Raji (cell line): ENCODE results near the gene ECSCR.

Experiments
- POLR2A ChIP-seq: IDR thresholded peaks from 2 replicates; pipeline ENCODE4 v1.6.1; 2011; ENCODE audit warnings: low read depth, low read length, control low read depth; ENCODE audit not compliant: insufficient read depth

The ECSCR gene, protein sequence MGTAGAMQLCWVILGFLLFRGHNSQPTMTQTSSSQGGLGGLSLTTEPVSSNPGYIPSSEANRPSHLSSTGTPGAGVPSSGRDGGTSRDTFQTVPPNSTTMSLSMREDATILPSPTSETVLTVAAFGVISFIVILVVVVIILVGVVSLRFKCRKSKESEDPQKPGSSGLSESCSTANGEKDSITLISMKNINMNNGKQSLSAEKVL

DNA sequence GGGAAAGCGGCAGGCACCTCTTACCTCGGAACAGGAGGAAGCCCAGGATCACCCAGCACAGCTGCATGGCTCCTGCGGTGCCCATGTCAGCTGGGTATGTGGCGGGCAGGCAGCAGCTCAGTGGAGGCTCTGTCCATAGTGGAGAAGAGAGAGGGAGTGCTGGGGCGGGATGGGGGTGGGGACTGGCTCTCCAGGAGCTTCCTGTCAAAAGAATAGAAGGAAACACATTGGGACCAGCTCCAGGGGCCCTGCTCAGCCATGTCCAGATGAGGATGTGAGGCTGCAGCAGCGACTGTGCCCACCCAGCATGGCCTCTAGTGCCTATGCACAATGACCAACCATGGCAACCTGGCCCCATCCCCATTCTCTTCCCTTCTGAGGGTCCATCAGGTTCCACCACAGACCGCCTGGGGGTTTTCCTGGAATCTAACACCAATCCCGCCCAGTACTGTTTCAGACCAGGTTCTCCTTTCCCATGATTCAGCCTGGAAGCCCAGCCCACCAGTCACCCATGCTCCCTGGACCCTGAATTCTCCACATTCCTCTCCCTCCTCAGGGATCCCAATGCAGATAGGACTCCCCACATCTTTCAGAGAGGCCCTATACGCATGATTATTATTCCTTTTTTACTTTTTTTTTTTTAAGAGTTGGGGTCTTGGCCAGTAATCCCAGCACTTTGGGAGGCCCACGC is at the start of gene ECSCR:
Gene ECSCR (minus strand): TSS at position 158 of the 691 bp plus-strand sequence. CDS start 73 bp downstream, at position 85.
- no peak for TF ChIP-seq POLR2A

DNA sequence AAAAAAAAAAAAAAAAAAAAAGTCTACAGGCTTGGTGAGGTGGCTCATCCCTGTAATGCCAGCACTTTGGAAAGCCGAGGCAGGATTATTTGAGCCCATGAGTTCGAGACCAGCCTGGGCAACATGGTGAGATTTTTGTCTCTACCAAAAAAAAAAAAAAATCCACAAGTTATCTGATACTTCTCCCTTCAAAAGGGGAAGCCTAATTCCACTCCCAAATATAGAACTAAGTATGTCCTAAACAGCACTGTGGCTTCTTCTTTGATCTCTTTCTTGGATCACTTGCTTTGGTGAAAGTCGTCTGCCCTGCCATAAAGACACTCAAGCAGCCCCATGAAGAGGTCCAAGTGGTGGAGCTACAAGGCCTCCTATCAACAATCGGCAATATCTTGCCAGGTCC is 38.8 kb upstream of the ECSCR start:
- TF ChIP-seq POLR2A, result no peak

DNA sequence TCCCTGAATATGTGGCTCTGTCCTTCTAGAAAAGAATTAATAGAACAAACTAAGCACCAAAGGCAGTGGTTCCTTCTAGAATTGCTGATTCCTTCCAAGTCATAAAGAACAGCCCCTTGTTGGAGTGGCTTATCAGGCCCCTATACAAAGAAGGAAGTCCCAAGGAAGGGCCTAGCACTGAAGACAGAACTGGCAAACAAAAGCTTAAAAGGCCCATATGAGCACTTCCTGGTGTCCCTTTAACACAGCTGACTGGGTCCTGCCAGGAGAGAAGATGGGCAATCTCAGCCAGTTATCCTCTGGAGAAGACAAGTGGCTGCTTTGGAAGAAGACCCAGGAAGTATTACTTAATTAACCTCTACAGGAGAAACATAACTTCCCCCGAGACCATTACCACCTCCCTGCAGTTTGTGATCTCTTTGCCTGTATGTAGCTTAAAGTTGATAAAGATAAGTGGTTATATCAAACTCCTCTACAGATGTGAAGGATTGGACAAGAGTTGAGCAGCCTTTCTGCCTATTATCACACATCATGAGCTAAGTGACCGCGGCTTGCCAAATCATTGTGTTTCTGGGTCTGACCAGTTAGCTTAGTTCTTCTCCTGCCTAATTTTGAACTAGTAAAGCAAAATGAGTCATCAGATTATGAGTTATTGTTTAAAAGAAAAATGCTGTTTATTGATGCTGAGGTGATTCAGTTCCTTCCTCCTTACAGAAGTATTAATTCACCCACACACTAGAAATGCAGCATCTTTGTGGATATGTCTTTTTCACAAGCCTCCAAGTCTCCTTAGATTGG is 33.3 kb upstream of the ECSCR start:
- TF ChIP-seq POLR2A, result no peak

DNA sequence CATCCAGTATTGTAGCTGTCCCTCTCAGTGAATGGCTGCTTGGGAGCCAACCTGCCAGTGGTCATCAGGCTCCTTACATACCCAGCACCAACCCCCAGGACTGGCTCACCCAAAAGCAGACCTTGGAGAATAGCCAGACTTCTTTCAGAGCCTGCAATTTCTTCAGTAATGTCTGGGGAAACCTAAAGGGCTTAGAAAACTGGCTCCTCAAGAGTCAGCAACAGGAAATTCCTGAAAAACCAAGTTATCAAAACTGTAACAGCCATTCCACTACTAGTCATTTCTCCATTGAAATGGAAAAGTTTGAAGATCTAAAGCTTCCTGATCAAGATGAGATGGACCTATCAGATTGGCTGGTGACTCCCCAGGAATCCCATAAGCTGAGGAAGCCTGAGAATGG is 32.3 kb upstream of the ECSCR start:
- TF ChIP-seq POLR2A, result no peak

DNA sequence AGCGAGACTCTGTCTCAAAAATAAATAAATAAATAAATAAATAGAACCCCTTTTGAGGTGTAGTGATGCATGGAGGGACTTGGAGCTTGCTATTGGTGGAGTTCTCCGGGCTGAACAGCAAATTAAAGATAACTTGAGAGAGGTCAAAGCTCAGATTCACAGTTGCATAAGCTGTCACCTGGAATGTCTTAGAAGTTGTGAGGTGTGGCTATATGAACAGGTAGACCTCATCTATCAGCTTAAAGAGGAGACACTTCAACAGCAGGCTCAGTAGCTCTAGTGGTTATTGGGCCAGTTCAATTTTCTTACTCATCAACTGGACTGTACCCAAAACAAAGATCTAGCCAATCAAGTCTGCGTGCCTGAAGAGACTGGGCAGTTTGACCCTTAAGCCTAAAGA is 31.7 kb upstream of the ECSCR start:
- TF ChIP-seq POLR2A, result no peak

DNA sequence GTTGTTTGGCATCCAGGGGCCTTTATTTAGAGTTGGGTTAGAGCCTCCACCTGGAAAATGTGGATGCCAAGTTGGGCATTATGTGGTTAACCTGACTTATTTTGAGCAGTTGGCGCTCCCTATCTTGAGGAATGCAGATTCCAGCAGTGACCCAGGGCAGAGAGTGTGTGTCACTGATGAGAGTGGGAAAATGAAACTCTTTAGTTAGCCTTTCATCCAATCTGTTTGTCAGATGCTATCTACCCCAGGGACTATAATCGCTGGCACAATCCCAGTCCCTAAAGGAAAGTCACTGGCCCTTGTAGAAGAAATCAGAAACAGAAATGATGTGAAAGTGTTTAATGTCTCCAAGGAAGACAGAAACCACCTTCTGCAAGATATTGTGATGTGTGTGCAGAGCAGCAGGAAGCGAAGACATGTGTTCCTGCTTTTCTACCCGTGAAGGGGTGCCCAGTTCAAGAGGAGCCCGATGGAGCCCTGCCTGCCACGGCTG is 30.2 kb upstream of the ECSCR start:
- TF ChIP-seq POLR2A, result no peak

DNA sequence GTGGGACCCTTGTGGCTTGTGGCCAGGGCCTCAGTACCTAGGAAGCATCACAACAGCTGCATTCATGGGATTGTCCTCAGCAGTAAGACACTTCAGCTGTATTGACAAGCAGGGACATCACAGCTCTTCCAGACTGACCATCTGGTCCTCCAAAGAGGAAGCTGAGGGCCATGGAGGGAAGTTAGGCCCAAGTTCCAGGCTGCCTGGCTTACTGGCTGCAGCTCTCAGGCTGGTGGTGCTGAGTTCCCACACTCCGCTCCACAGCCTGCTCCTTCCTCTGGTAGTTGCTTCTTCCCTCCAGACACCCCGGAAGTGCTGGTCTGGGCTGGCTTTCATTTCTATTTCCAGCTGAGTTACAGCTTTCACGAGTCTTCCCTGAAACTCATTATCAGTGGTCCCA is 25.7 kb upstream of the ECSCR start:
- TF ChIP-seq POLR2A, result no peak

DNA sequence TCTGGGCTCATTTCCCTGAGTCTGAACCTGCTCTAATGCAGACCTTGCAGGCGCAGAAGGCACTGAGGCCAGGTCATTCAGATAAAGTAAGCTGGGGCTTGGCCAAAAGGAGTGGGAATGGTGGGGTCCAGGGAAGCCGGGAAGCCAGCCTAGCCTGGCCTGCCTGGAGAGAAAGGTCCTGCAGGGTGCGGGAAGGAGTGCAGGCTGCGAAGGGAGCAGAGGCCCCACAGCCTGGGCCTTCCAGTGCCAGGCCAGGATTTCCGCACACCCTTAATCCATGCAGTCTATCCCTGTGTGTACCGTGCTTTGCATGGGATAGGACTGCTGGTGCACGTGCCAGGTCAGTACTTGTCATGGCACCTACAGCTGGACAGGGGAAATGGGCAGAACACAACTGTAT is 23.7 kb upstream of the ECSCR start:
- no peak for TF ChIP-seq POLR2A

DNA sequence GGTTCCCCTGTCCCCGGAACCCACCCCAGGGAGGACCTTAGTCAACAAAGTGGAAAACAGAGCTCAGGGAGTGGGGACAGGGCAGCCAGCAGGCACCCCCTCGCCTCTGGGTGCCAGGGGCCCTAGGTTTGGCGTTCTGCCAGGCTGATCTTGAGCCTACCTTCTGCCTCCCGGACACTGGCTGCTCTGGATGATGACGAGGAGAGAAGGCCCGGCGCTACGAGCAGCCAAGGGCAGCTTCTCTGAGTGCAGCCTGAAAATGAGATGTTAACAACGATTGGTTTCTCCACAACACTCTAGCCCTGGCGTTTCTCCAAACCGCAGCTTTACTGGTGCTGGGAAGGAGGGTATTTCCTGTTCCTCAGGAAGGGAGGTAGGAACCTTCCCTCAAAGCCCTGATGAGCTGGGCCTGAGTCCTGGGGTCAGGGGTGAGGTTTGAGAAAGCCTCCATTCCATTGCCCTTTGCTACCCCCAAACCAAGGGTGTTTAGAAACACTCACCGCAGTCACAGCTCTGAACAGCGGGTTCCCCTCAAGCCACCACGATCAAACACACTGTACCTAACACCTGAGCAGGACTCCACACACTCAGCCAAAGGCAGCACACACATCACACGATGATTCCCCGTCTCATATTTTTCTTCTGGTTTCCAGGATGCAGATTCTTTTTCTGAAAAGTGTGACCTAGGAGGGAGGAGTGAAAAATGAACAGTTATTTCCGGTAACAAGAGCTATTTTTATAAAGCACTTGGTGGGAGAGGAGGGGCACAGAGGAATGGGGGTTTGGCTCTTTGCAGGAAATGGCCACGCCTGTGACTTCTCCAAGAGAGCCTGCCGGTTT is 19.7 kb upstream of the ECSCR start, which contains the start of gene STING1:
Gene STING1 (minus strand): TSS at position 709 of the 840 bp plus-strand sequence. CDS start 1,054 bp downstream, outside the sequence.
- TF ChIP-seq POLR2A, result no peak

DNA sequence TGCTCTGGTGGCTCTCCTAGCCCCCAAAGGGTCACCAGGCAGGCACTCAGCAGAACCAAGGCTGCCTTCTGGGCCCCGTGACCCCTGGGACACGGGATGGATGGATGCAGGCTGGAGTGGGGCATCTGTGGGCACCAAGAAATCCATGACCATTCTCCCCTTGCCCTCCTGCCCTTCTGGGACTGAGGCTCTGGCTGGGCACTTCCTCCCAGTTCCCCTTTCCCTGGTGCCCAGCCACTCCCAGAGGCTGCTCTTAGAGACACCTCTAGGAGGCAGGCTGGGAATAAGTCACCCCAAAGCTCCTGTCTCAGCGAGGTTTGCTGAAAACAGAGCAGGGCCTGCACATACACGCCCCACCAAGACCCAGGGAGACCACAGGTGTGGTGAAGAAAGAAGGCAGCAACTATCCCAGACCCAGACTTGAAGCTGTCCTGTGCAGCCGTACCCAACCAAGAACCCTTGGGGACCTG is 19.1 kb upstream of the ECSCR start:
- no peak for TF ChIP-seq POLR2A

DNA sequence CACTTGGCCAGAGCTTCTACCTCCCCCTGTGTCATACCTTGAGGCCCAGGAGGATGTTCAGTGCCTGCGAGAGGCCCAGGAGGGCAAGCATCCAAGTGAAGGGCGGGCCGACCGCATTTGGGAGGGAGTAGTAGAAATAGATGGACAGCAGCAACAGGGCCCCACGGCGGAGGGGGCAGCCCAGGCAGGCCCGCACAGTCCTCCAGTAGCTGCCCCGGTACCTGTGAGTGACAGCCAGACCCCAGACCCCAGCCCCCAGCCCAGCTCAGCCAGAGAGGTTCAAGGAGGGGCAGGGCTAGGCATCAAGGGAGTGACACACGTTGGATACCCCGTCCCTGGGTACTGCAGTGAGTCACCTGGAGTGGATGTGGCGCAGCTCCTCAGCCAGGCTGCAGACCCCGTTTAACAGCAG is 18.6 kb upstream of the ECSCR start:
- TF ChIP-seq POLR2A, result no peak

DNA sequence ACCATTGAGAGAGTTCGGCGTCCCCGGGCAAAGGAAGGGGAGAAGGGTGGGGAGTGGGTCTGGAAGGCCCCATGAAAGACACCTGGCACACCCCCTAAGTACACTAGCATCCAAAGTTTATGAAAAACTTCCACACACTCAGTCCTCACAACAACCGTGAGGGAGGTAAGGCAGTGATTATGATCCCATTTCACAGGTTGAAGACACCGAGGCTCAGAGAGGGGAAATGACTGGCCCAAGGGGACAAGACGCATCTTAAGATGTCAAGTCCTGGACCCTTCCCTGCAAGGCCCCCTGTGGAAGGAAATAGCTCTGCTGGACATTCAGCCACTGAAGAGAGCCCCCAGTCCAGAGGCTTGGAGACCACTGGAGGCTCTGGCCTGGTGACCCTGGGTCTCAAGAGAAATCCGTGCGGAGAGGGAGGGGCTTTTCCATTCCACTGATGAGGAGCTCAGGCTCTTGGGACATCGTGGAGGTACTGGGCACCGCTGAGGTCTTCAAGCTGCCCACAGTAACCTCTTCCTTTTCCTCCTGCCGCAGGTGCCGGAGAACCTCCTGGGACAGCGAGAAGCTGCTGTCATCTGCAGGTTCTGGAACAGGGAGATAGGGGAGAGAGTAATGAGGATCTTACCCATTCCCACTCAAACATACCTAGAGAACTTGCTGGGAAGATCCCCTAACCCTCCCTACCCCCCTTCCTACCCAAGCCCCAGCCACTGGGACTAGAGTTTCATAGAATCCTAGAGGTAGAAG is 13.5 kb upstream of the ECSCR start:
- TF ChIP-seq POLR2A, result no peak

DNA sequence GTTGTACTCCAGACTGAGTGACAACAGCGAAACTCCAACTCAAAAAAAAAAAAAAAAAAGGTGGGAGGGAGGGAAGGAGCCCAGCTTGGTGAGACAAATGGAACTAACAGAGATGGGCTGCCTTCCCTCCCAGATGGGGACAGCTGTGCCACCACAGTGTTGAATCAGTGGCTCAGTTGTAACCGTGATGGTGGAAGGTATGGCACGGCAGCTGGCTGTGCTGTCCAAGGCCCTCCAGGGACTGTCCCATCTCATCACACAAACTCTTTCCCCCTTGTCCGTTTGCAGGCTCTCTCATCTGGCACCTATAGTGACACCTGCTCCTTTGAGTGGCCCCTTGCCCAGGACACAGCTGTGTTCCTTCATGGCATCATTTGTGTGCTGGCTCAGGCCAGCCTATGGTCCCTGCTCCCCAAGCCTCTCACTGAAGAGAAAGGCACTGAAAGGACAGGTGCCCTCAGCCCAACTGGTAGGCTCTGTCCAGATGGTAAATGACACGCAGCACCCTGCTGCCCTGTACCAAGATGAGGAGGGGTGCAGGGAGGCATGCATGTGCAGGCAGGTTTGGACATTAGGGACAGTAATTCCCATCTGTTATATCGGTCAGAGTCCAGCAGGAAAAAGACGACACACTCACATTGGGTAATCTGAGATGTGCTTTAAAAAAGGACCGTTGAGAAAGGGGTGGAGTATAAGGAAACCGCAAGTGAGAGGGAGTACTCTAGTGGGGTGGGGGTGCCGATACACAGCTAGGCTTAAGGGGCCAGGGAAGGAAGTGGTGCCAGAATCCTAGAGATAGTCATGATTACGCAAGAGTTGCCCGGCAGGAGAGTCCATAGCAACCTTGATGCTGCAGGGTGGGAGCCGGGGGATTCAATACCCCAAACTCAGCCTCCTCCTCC is 12.6 kb upstream of the ECSCR start:
- TF ChIP-seq POLR2A, result no peak
